Natural killer cell (primary cell): Measurements from ENCODE around the gene PDE4B. TPM values are rescaled to one million over a fixed set of nuclear protein-coding genes. Genes with fewer than 3 reads are reported as not detected.

ENCODE experiments used
- ATAC-seq, 3 donors: fragments of 150-1000 bp in 2 of 3; fragments of 200-7000 bp in 1 of 3; cut with Tn5 transposase; 1 replicate in 1 of 3; 2 replicates in 2 of 3; pipeline ENCODE4 v1.10.0; 2021; ENCODE audit warnings: mild to moderate bottlenecking in 2 of 3, moderate library complexity in 2 of 3
- DNase-seq, 2 donors: peaks; one replicate each; pipeline versions ENCODE4 v3.0.0 to v3.0.0-alpha.2; 2013 to 2021; ENCODE audit warnings: mixed read lengths in 1 of 2
- H3K27ac ChIP-seq: one replicate; pipeline ENCODE4 v1.5.1; 2013; ENCODE audit warnings: mild to moderate bottlenecking, low read length
- H3K27me3 ChIP-seq: one replicate; pipeline ENCODE4 v1.6.1; 2013; ENCODE audit warnings: low read length; ENCODE audit not compliant: control insufficient read depth, insufficient read depth
- H3K36me3 ChIP-seq: one replicate; pipeline ENCODE4 v1.6.1; 2013; ENCODE audit warnings: low read length; ENCODE audit not compliant: control insufficient read depth, insufficient read depth
- H3K4me1 ChIP-seq: one replicate; pipeline ENCODE4 v1.6.1; 2013; ENCODE audit warnings: low read length; ENCODE audit not compliant: control insufficient read depth, insufficient read depth
- H3K4me3 ChIP-seq: one replicate; pipeline ENCODE4 v1.5.1; 2013; ENCODE audit warnings: low read length
- H3K9me3 ChIP-seq: one replicate; pipeline ENCODE4 v1.6.1; 2013; ENCODE audit warnings: low read length; ENCODE audit not compliant: control insufficient read depth, insufficient read depth
- H3K27ac Mint-ChIP-seq, 2 donors: one replicate each; pipeline ENCODE4 v1.8.0; 2022; ENCODE audit warnings: mild to moderate bottlenecking in 2 of 2, mixed read lengths in 2 of 2, moderate library complexity in 1 of 2
- H3K27me3 Mint-ChIP-seq, 2 donors: one replicate each; pipeline ENCODE4 v1.8.0; 2022; ENCODE audit warnings: low read depth in 2 of 2, mixed read lengths in 2 of 2
- H3K36me3 Mint-ChIP-seq: one replicate; pipeline ENCODE4 v1.8.0; 2022; ENCODE audit warnings: mixed read lengths
- H3K4me1 Mint-ChIP-seq, 2 donors: one replicate each; pipeline ENCODE4 v1.8.0; 2022; ENCODE audit warnings: mixed read lengths in 2 of 2
- H3K4me3 Mint-ChIP-seq: one replicate; pipeline ENCODE4 v1.8.0; 2022; ENCODE audit warnings: mild to moderate bottlenecking, moderate library complexity, mixed read lengths
- H3K9me3 Mint-ChIP-seq, 2 donors: one replicate each; pipeline ENCODE4 v1.8.0; 2022; ENCODE audit warnings: mixed read lengths in 2 of 2
- WGBS: methylation state at CpG from one replicate; pipeline ENCODE4 v1.1.7; 2013; ENCODE audit warnings: missing lambda C conversion rate; ENCODE audit not compliant: insufficient coverage; 5-methylcytosine and 5-hydroxymethylcytosine counted together
- intact Hi-C: fragments of 100-400 bp; cut with micrococcal nuclease; formaldehyde crosslinking; loops from one replicate; pipeline ENCODE4 v1.14.2; 2022
- total RNA-seq, 4 donors: library from RNA; stranded (reverse); fragments of 120-200 nt in 1 of 4; gene quantifications; one replicate each; pipeline versions ENCODE4 v1.2.3 to v1.2.4, GENCODE V29; 2013 to 2022
- TF ChIP-seq, protein P1 (sequence below): fragments of 200-600 bp; IDR thresholded peaks from one replicate; pipeline ENCODE4 v1.8.0; 2022; ENCODE audit warnings: antibody characterized with exemption

PDE4B gene
- total RNA-seq, 3 donors from 2014 or later (not counting 1 experiment from before 2014, with no cell fraction given) = 18.0 to 42.4 (median 25.5) TPM

- intact Hi-C loops = no loop called here
- no peak overlapping the region for H3K4me3 Mint-ChIP-seq
- Histone ChIP-seq H3K4me3 (no peak overlapping the region), H3K27me3 (no peaks in the 10 kb centered on the region), H3K36me3 (no peaks in the 10 kb centered on the region), H3K9me3 (no peaks in the 10 kb centered on the region), H3K4me1 (no peaks in the 10 kb centered on the region), H3K27ac (no peak overlapping the region)
- no peaks in the 10 kb centered on the region for H3K4me1 Mint-ChIP-seq
- no peaks in the 10 kb centered on the region for H3K36me3 Mint-ChIP-seq
- ATAC-seq (no peak), DNase-seq (no peak)
- no peak overlapping the region for H3K27ac Mint-ChIP-seq
- TF ChIP-seq, protein P1, sequence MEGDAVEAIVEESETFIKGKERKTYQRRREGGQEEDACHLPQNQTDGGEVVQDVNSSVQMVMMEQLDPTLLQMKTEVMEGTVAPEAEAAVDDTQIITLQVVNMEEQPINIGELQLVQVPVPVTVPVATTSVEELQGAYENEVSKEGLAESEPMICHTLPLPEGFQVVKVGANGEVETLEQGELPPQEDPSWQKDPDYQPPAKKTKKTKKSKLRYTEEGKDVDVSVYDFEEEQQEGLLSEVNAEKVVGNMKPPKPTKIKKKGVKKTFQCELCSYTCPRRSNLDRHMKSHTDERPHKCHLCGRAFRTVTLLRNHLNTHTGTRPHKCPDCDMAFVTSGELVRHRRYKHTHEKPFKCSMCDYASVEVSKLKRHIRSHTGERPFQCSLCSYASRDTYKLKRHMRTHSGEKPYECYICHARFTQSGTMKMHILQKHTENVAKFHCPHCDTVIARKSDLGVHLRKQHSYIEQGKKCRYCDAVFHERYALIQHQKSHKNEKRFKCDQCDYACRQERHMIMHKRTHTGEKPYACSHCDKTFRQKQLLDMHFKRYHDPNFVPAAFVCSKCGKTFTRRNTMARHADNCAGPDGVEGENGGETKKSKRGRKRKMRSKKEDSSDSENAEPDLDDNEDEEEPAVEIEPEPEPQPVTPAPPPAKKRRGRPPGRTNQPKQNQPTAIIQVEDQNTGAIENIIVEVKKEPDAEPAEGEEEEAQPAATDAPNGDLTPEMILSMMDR = no peak
- H3K27me3 Mint-ChIP-seq = no peaks in the 10 kb centered on the region
- no peaks in the 10 kb centered on the region for H3K9me3 Mint-ChIP-seq
- WGBS = 66% methylated on average over 4 of the region's 4 CpGs
Measured at GRCh38 chr1:65921446-65921845, 128.8 kb downstream of the PDE4B start.

- DNase-seq (no peak), ATAC-seq (no peak)
- H3K27ac Mint-ChIP-seq = no peak overlapping the region
- H3K27me3 Mint-ChIP-seq = no peaks in the 10 kb centered on the region
- TF ChIP-seq, protein P1 = no peak
- H3K27ac ChIP-seq = no peak overlapping the region
- H3K36me3 ChIP-seq = no peaks in the 10 kb centered on the region
- intact Hi-C loops = no loop called here
- no peaks in the 10 kb centered on the region for H3K4me1 ChIP-seq
- no peak overlapping the region for H3K4me3 ChIP-seq
- no peaks in the 10 kb centered on the region for H3K4me1 Mint-ChIP-seq
- no peak overlapping the region for H3K4me3 Mint-ChIP-seq
- H3K9me3 Mint-ChIP-seq = peaks cover 0 to 3% of the 10 kb centered on the region in 2 donors
- no peaks in the 10 kb centered on the region for H3K27me3 ChIP-seq
- H3K36me3 Mint-ChIP-seq = no peaks in the 10 kb centered on the region
- no peaks in the 10 kb centered on the region for H3K9me3 ChIP-seq
Measured at GRCh38 chr1:65924471-65924870, 131.8 kb downstream of the PDE4B start.

- no peak overlapping the region for H3K27ac Mint-ChIP-seq
- H3K36me3 Mint-ChIP-seq = no peaks in the 10 kb centered on the region
- ATAC-seq = no peak
- DNase-seq = no peak
- intact Hi-C loops = no loop called here
- no peaks in the 10 kb centered on the region for H3K9me3 Mint-ChIP-seq
- no peaks in the 10 kb centered on the region for H3K9me3 ChIP-seq
- no peak overlapping the region for H3K4me3 Mint-ChIP-seq
- no peaks in the 10 kb centered on the region for H3K4me1 Mint-ChIP-seq
- TF ChIP-seq, protein P1 = no peak
- no peaks in the 10 kb centered on the region for H3K4me1 ChIP-seq
- H3K36me3 ChIP-seq = no peaks in the 10 kb centered on the region
- no peaks in the 10 kb centered on the region for H3K27me3 ChIP-seq
- no peak overlapping the region for H3K4me3 ChIP-seq
- H3K27ac ChIP-seq = no peak overlapping the region
- H3K27me3 Mint-ChIP-seq = peaks cover 0 to 2% of the 10 kb centered on the region in 2 donors
Measured at GRCh38 chr1:65938506-65938905, 145.8 kb downstream of the PDE4B start.

DNA sequence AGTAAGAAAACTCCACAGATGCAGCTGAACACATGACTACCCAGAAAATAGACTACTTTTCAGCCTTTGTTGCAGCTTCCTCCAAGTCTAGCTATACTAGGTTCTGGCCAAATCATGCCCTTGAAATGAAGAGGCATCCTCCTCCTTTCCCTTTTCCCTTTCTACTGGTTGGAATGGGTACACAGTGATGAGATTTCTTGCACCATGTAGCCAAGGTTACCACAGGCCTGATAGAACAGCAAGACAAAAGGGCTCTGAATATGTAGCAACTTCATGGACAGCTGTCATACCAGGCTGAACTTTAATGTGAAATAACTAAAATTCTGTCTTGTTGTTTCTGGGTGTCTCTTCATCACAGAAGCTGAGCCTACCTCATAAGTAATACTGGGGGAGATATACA, 146.5 kb downstream of the PDE4B start:
- H3K27ac ChIP-seq = no peak overlapping the region
- no peak overlapping the region for H3K4me3 Mint-ChIP-seq

More for the DNA sequence above, 146.5 kb downstream of the PDE4B start:
- Mint-ChIP-seq H3K9me3 (no peaks in the 10 kb centered on the region), H3K4me1 (no peaks in the 10 kb centered on the region), H3K27me3 (peaks cover 0 to 2% of the 10 kb centered on the region in 2 donors), H3K27ac (no peak overlapping the region), H3K36me3 (no peaks in the 10 kb centered on the region)
- DNase-seq = no peak
- H3K4me1 ChIP-seq = no peaks in the 10 kb centered on the region
- H3K27me3 ChIP-seq = no peaks in the 10 kb centered on the region
- ATAC-seq = no peak
- H3K4me3 ChIP-seq = no peak overlapping the region
- H3K9me3 ChIP-seq = no peaks in the 10 kb centered on the region
- no peaks in the 10 kb centered on the region for H3K36me3 ChIP-seq
- intact Hi-C loops = no loop called here
- TF ChIP-seq, protein P1 = no peak
